HS-27A (cell line): ENCODE measurements around the gene TLL2.

ENCODE experiments used
- DNase-seq: peaks from one replicate; pipeline ENCODE4 v3.0.0-alpha.2; 2012; ENCODE audit warnings: low read depth, missing footprints

TLL2 gene

GRCh38 chr10:96389785-96390184 lies 123.9 kb downstream of the TLL2 start:
- no peak for DNase-seq

- DNase-seq, result no peak
Observed at GRCh38 chr10:96387601-96388000, 126.1 kb downstream of the TLL2 start.

GRCh38 chr10:96387161-96387560 lies 126.6 kb downstream of the TLL2 start:
- no peak for DNase-seq

GRCh38 chr10:96384506-96384905 lies 129.2 kb downstream of the TLL2 start:
- no peak for DNase-seq

GRCh38 chr10:96380821-96381220 lies 132.9 kb downstream of the TLL2 start:
- DNase-seq, result no peak

- DNase-seq, result no peak
Observed at GRCh38 chr10:96379758-96380157, 134.0 kb downstream of the TLL2 start.

- no peak for DNase-seq
Observed at GRCh38 chr10:96378741-96379140, 135.0 kb downstream of the TLL2 start.

- DNase-seq, result no peak
Observed at GRCh38 chr10:96377816-96378294, 135.9 kb downstream of the TLL2 start.

- no peak for DNase-seq
Observed at GRCh38 chr10:96376483-96376882, 137.2 kb downstream of the TLL2 start.

- DNase-seq, result peak; percentile 64
Observed at GRCh38 chr10:96374985-96375830, 138.5 kb downstream of the TLL2 start.

GRCh38 chr10:96374639-96374984 lies 139.1 kb downstream of the TLL2 start:
- DNase-seq, result no peak

GRCh38 chr10:96374004-96374403 lies 139.7 kb downstream of the TLL2 start:
- no peak for DNase-seq

- no peak for DNase-seq
Observed at GRCh38 chr10:96371356-96371755, 142.4 kb downstream of the TLL2 start.

GRCh38 chr10:96370584-96371157 lies 143.1 kb downstream of the TLL2 start:
- no peak for DNase-seq

GRCh38 chr10:96369890-96370583 lies 143.7 kb downstream of the TLL2 start:
- DNase-seq, result no peak

- DNase-seq, result no peak
Observed at GRCh38 chr10:96368971-96369370, 144.8 kb downstream of the TLL2 start.

GRCh38 chr10:96367470-96367869 lies 146.3 kb downstream of the TLL2 start:
- no peak for DNase-seq

GRCh38 chr10:96366508-96366907 lies 147.2 kb downstream of the TLL2 start:
- DNase-seq, result no peak

GRCh38 chr10:96365571-96365970 lies 148.2 kb downstream of the TLL2 start:
- DNase-seq, result no peak

- DNase-seq, result no peak
Observed at GRCh38 chr10:96360766-96361165, 153.0 kb downstream of the TLL2 start.

- DNase-seq, result no peak
Observed at GRCh38 chr10:96360331-96360730, 153.4 kb downstream of the TLL2 start.

GRCh38 chr10:96359616-96360015 lies 154.1 kb downstream of the TLL2 start:
- DNase-seq, result no peak
